Measurements from ENCODE around the gene CCDC47.

Gene CCDC47

DNA sequence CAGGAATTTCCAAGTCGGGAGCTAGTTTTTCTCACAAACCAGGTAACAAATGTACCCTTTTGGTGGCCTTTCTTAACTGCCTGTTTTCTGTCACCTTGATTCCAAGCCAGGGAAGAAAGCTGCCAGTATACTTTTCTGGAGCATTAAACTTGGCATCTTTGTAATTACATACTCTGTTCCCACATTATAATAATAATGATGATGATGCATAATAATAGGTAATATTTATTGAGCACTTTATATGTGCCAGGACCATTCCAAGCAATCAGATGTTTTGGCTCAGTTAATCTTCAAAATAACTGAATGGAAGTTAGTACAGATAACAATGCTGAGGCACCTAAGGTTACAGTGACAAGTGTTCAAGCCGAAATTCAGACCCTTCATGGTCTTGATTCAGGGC, 42.7 kb upstream of the CCDC47 start:
- DNase-seq = no peak
- H2AK5ac ChIP-seq (ENCODE audit: low read length) = no peak overlapping the region
- no peak overlapping the region for H2BK120ac ChIP-seq (ENCODE audit: insufficient read depth, low read length, poor library complexity)
- H2AFZ ChIP-seq (ENCODE audit: insufficient read depth, low read length, poor library complexity) = no peak overlapping the region
- H3K79me1 ChIP-seq (ENCODE audit: low read length) = no peaks in the 10 kb centered on the region
- no peak overlapping the region for H3K9ac ChIP-seq (ENCODE audit: low read length)
- no peak overlapping the region for H3K27ac ChIP-seq (ENCODE audit: low read depth, low read length)
- no peaks in the 10 kb centered on the region for H3K79me2 ChIP-seq (ENCODE audit: control insufficient read depth, insufficient read depth, low read length, poor library complexity)
- no peaks in the 10 kb centered on the region for H3K4me1 ChIP-seq (ENCODE audit: control insufficient read depth in 1 of 2, insufficient read depth in 2 of 2, low read length in 2 of 2)
- no peak overlapping the region for H2BK5ac ChIP-seq (ENCODE audit: low read depth, low read length, poor library complexity)
- H3K18ac ChIP-seq (ENCODE audit: low read length) = no peak overlapping the region
- H3K27me3 ChIP-seq (ENCODE audit: insufficient read depth, low read length) = no peaks in the 10 kb centered on the region
- no peak overlapping the region for H4K8ac ChIP-seq (ENCODE audit: low read depth, low read length)
- no peak overlapping the region for H3K4ac ChIP-seq (ENCODE audit: low read depth, low read length)
- H3K23ac ChIP-seq (ENCODE audit: low read length) = no peak overlapping the region
- no CpG with 5 or more reads among the region's 2 CpGs for WGBS (ENCODE audit: extremely low coverage, insufficient coverage, insufficient read length)
- no peak overlapping the region for H3K4me2 ChIP-seq (ENCODE audit: low read length)
- H4K12ac ChIP-seq (ENCODE audit: low read depth, low read length) = no peak overlapping the region
- H4K91ac ChIP-seq (ENCODE audit: low read depth, low read length) = no peak overlapping the region
- H3K9me3 ChIP-seq (ENCODE audit: insufficient read depth, low read depth, low read length) = no peaks in the 10 kb centered on the region
- no peak overlapping the region for H2BK12ac ChIP-seq (ENCODE audit: low read length)
- no peak overlapping the region for H3K4me3 ChIP-seq (ENCODE audit: low read depth, low read length)
- H3K36me3 ChIP-seq (ENCODE audit: control insufficient read depth in 1 of 2, insufficient read depth in 2 of 2, low read length in 2 of 2) = peaks cover 54 to 87% of the 10 kb centered on the region in 2 experiments
- no peak overlapping the region for H3K14ac ChIP-seq (ENCODE audit: low read length)

GRCh38 chr17:63809970-63810369, 36.6 kb upstream of the CCDC47 start:
- Histone ChIP-seq H3K4me2 (ENCODE audit: low read length) (no peak overlapping the region), H4K91ac (ENCODE audit: low read depth, low read length) (no peak overlapping the region), H3K4me3 (ENCODE audit: low read depth, low read length) (no peak overlapping the region), H2BK120ac (ENCODE audit: insufficient read depth, low read length, poor library complexity) (no peak overlapping the region), H4K12ac (ENCODE audit: low read depth, low read length) (no peak overlapping the region), H3K36me3 (ENCODE audit: control insufficient read depth in 1 of 2, insufficient read depth in 2 of 2, low read length in 2 of 2) (peaks cover 36 to 59% of the 10 kb centered on the region in 2 experiments), H3K79me2 (ENCODE audit: control insufficient read depth, insufficient read depth, low read length, poor library complexity) (no peaks in the 10 kb centered on the region), H2BK5ac (ENCODE audit: low read depth, low read length, poor library complexity) (no peak overlapping the region), H3K18ac (ENCODE audit: low read length) (no peak overlapping the region), H2BK12ac (ENCODE audit: low read length) (no peak overlapping the region), H3K9me3 (ENCODE audit: insufficient read depth, low read depth, low read length) (no peaks in the 10 kb centered on the region), H3K14ac (ENCODE audit: low read length) (no peak overlapping the region), H4K8ac (ENCODE audit: low read depth, low read length) (no peak overlapping the region), H3K27ac (ENCODE audit: low read depth, low read length) (no peak overlapping the region), H3K4me1 (ENCODE audit: control insufficient read depth in 1 of 2, insufficient read depth in 2 of 2, low read length in 2 of 2) (no peaks in the 10 kb centered on the region), H3K9ac (ENCODE audit: low read length) (no peak overlapping the region), H2AK5ac (ENCODE audit: low read length) (no peak overlapping the region), H2AFZ (ENCODE audit: insufficient read depth, low read length, poor library complexity) (no peak overlapping the region), H3K27me3 (ENCODE audit: insufficient read depth, low read length) (no peaks in the 10 kb centered on the region), H3K4ac (ENCODE audit: low read depth, low read length) (no peak overlapping the region), H3K79me1 (ENCODE audit: low read length) (no peaks in the 10 kb centered on the region), H3K23ac (ENCODE audit: low read length) (no peak overlapping the region)
- no CpG with 5 or more reads among the region's 9 CpGs for WGBS (ENCODE audit: extremely low coverage, insufficient coverage, insufficient read length)
- no peak for DNase-seq

GRCh38 chr17:63805591-63805990, 32.2 kb upstream of the CCDC47 start:
- no CpG with 5 or more reads among the region's 2 CpGs for WGBS (ENCODE audit: extremely low coverage, insufficient coverage, insufficient read length)
- Histone ChIP-seq H2BK5ac (ENCODE audit: low read depth, low read length, poor library complexity) (no peak overlapping the region), H3K79me1 (ENCODE audit: low read length) (no peaks in the 10 kb centered on the region), H3K4me1 (ENCODE audit: control insufficient read depth in 1 of 2, insufficient read depth in 2 of 2, low read length in 2 of 2) (no peaks in the 10 kb centered on the region), H2BK12ac (ENCODE audit: low read length) (no peak overlapping the region), H3K4ac (ENCODE audit: low read depth, low read length) (no peak overlapping the region), H3K18ac (ENCODE audit: low read length) (no peak overlapping the region), H3K9ac (ENCODE audit: low read length) (no peak overlapping the region), H3K36me3 (ENCODE audit: control insufficient read depth in 1 of 2, insufficient read depth in 2 of 2, low read length in 2 of 2) (peaks cover 36 to 44% of the 10 kb centered on the region in 2 experiments), H2AK5ac (ENCODE audit: low read length) (no peak overlapping the region), H3K4me3 (ENCODE audit: low read depth, low read length) (no peak overlapping the region), H3K9me3 (ENCODE audit: insufficient read depth, low read depth, low read length) (no peaks in the 10 kb centered on the region), H2AFZ (ENCODE audit: insufficient read depth, low read length, poor library complexity) (no peak overlapping the region), H4K12ac (ENCODE audit: low read depth, low read length) (no peak overlapping the region), H3K14ac (ENCODE audit: low read length) (no peak overlapping the region), H3K4me2 (ENCODE audit: low read length) (no peak overlapping the region), H3K79me2 (ENCODE audit: control insufficient read depth, insufficient read depth, low read length, poor library complexity) (no peaks in the 10 kb centered on the region), H2BK120ac (ENCODE audit: insufficient read depth, low read length, poor library complexity) (no peak overlapping the region), H3K27me3 (ENCODE audit: insufficient read depth, low read length) (no peaks in the 10 kb centered on the region), H3K27ac (ENCODE audit: low read depth, low read length) (no peak overlapping the region), H4K8ac (ENCODE audit: low read depth, low read length) (no peak overlapping the region), H3K23ac (ENCODE audit: low read length) (no peak overlapping the region), H4K91ac (ENCODE audit: low read depth, low read length) (no peak overlapping the region)
- DNase-seq = no peak

DNA sequence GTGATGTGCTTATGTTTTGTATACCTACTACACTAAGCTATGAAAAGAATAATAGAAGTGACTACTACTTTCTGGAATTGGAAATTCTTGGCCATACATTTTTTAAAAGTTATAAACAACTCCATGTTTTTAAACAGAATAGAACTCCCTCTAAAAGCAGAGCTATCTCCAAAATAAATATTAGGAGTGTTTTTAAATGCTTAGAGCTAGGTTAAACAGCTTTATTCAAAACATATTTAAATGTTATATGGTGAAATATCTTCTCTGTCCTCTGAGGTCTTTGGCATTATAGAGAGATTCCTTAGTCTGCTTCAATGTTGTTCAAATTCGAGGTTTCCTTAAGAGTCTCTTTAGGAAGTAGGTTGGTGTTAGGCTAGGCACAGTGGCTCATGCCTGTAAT, 30.9 kb upstream of the CCDC47 start:
- H2BK5ac ChIP-seq (ENCODE audit: low read depth, low read length, poor library complexity) = no peak overlapping the region
- no peak overlapping the region for H2AK5ac ChIP-seq (ENCODE audit: low read length)
- no peak overlapping the region for H3K4me3 ChIP-seq (ENCODE audit: low read depth, low read length)
- no peaks in the 10 kb centered on the region for H3K27me3 ChIP-seq (ENCODE audit: insufficient read depth, low read length)
- no peaks in the 10 kb centered on the region for H3K4me1 ChIP-seq (ENCODE audit: control insufficient read depth in 1 of 2, insufficient read depth in 2 of 2, low read length in 2 of 2)
- H3K4me2 ChIP-seq (ENCODE audit: low read length) = no peak overlapping the region
- H3K79me1 ChIP-seq (ENCODE audit: low read length) = no peaks in the 10 kb centered on the region
- H3K36me3 ChIP-seq (ENCODE audit: control insufficient read depth in 1 of 2, insufficient read depth in 2 of 2, low read length in 2 of 2) = peaks cover 32 to 47% of the 10 kb centered on the region in 2 experiments
- H3K14ac ChIP-seq (ENCODE audit: low read length) = no peak overlapping the region
- DNase-seq = no peak
- no CpG with 5 or more reads among the region's 1 CpG for WGBS (ENCODE audit: extremely low coverage, insufficient coverage, insufficient read length)
- H3K27ac ChIP-seq (ENCODE audit: low read depth, low read length) = no peak overlapping the region
- no peak overlapping the region for H4K8ac ChIP-seq (ENCODE audit: low read depth, low read length)
- no peaks in the 10 kb centered on the region for H3K79me2 ChIP-seq (ENCODE audit: control insufficient read depth, insufficient read depth, low read length, poor library complexity)
- H3K4ac ChIP-seq (ENCODE audit: low read depth, low read length) = no peak overlapping the region
- H2AFZ ChIP-seq (ENCODE audit: insufficient read depth, low read length, poor library complexity) = no peak overlapping the region
- H3K23ac ChIP-seq (ENCODE audit: low read length) = no peak overlapping the region
- H3K9me3 ChIP-seq (ENCODE audit: insufficient read depth, low read depth, low read length) = no peaks in the 10 kb centered on the region
- H2BK120ac ChIP-seq (ENCODE audit: insufficient read depth, low read length, poor library complexity) = no peak overlapping the region
- H3K9ac ChIP-seq (ENCODE audit: low read length) = no peak overlapping the region
- H4K91ac ChIP-seq (ENCODE audit: low read depth, low read length) = no peak overlapping the region
- no peak overlapping the region for H2BK12ac ChIP-seq (ENCODE audit: low read length)
- no peak overlapping the region for H3K18ac ChIP-seq (ENCODE audit: low read length)
- H4K12ac ChIP-seq (ENCODE audit: low read depth, low read length) = no peak overlapping the region

Data from trophoblast cell (in vitro differentiated cells and primary cell).